Measurements from ENCODE around the gene PIK3CA.

GRCh38 chr3:179186426-179186825, 38.3 kb downstream of the PIK3CA start:
- TF ChIP-seq CTCF (IDR thresholded peaks at IDR 0.05; ENCODE audit: borderline replicate concordance, extremely low read depth, low read length, poor library complexity, severe bottlenecking) = no peak
- no peak for TF ChIP-seq EZH2 (IDR thresholded peaks at IDR 0.05; ENCODE audit: borderline replicate concordance, low read depth, low read length, severe bottlenecking)

Measured in DND-41 (cell line).